Stimulated activated CD8-positive, alpha-beta memory T cell treated with anti-CD3 and anti-CD28 coated beads, Interleukin-4, amount 100 ng/mL, for 24 hours (primary cell): ENCODE measurements around the gene KCNN1.

Experiments
- DNase-seq: peaks from one replicate; pipeline ENCODE4 v3.0.0-alpha.2; 2020; ENCODE audit warnings: low read depth

The KCNN1 gene

GRCh38 chr19:17947815-17948513, 18.9 kb upstream of the KCNN1 start:
- peak; percentile 91 for DNase-seq

- DNase-seq = no peak
These were observed 18.4 kb upstream of the KCNN1 start for GRCh38 chr19:17948514-17948900.

- DNase-seq = no peak
These were observed 17.7 kb upstream of the KCNN1 start for GRCh38 chr19:17948931-17949930.

- DNase-seq = no peak
These were observed 17.0 kb upstream of the KCNN1 start for GRCh38 chr19:17949956-17950309.

- DNase-seq = no peak
These were observed 16.4 kb upstream of the KCNN1 start for GRCh38 chr19:17950310-17951156.

GRCh38 chr19:17951157-17951989, 15.5 kb upstream of the KCNN1 start:
- DNase-seq = no peak

GRCh38 chr19:17951990-17952976, 14.6 kb upstream of the KCNN1 start:
- DNase-seq = no peak

GRCh38 chr19:17953316-17953801, 13.5 kb upstream of the KCNN1 start:
- no peak for DNase-seq

- no peak for DNase-seq
These were observed 13.0 kb upstream of the KCNN1 start for GRCh38 chr19:17953869-17954268.

- no peak for DNase-seq
These were observed 12.5 kb upstream of the KCNN1 start for GRCh38 chr19:17954401-17954800.

GRCh38 chr19:17957149-17957849, 9.6 kb upstream of the KCNN1 start:
- DNase-seq = no peak

- no peak for DNase-seq
These were observed 9.0 kb upstream of the KCNN1 start for GRCh38 chr19:17957885-17958284.

- no peak for DNase-seq
These were observed 2.8 kb upstream of the KCNN1 start for GRCh38 chr19:17963936-17964691.

- no peak for DNase-seq
These were observed 1.4 kb upstream of the KCNN1 start for GRCh38 chr19:17965370-17966128.

GRCh38 chr19:17966129-17966483, 801 bp upstream of the KCNN1 start:
- DNase-seq = no peak

- no peak for DNase-seq
These were observed 547 bp downstream of the KCNN1 start for GRCh38 chr19:17967257-17968051.

- no peak for DNase-seq
These were observed 1.5 kb downstream of the KCNN1 start for GRCh38 chr19:17968362-17968761.
